Smooth muscle cell (in vitro differentiated cells): ENCODE measurements around the gene HSPA12B. TPM values are rescaled to one million over a fixed set of nuclear protein-coding genes. Genes with fewer than 3 reads are reported as not detected.

ENCODE experiments used
- DNase-seq: peaks from one replicate; lab custom pipeline; 2025; ENCODE audit not compliant: unreplicated experiment; lab: John Stamatoyannopoulos, UW
- H2AFZ ChIP-seq: fragments of 200-600 bp; sonication (generic); 2 replicates; pipeline ENCODE4 v1.6.0; 2016; ENCODE audit warnings: antibody characterized with exemption, low read depth, mild to moderate bottlenecking
- H3F3A ChIP-seq: fragments of 200-600 bp; sonication (generic); 2 replicates; pipeline ENCODE4 v1.6.0; 2017; ENCODE audit warnings: antibody characterized with exemption, low read depth
- H3K27ac ChIP-seq: fragments of 200-600 bp; sonication (generic); 2 replicates; pipeline ENCODE4 v1.5.1; 2016; ENCODE audit warnings: low read depth, mild to moderate bottlenecking
- H3K27me3 ChIP-seq: fragments of 200-600 bp; sonication (generic); 2 replicates; pipeline ENCODE4 v1.6.1; 2016; ENCODE audit warnings: low read depth, mild to moderate bottlenecking
- H3K36me3 ChIP-seq: fragments of 200-600 bp; sonication (generic); 2 replicates; pipeline ENCODE4 v1.5.1; 2016; ENCODE audit warnings: low read depth
- H3K4me1 ChIP-seq: fragments of 200-600 bp; sonication (generic); 2 replicates; pipeline ENCODE4 v1.5.1; 2016; ENCODE audit warnings: low read depth
- H3K4me2 ChIP-seq: fragments of 200-600 bp; sonication (generic); 2 replicates; pipeline ENCODE4 v1.6.0; 2016; ENCODE audit warnings: mild to moderate bottlenecking
- H3K4me3 ChIP-seq: fragments of 200-600 bp; sonication (generic); 2 replicates; pipeline ENCODE4 v1.5.1; 2016; ENCODE audit warnings: mild to moderate bottlenecking
- H3K79me2 ChIP-seq: fragments of 200-600 bp; sonication (generic); 2 replicates; pipeline ENCODE4 v1.6.0; 2016; ENCODE audit warnings: low read depth, mild to moderate bottlenecking
- H3K9ac ChIP-seq: fragments of 200-600 bp; sonication (generic); 2 replicates; pipeline ENCODE4 v1.6.0; 2016; ENCODE audit warnings: low read depth
- H3K9me3 ChIP-seq: fragments of 200-600 bp; sonication (generic); replicated peaks from 2 replicates; pipeline ENCODE4 v1.5.1; 2016; ENCODE audit warnings: low read depth
- H4K20me1 ChIP-seq: fragments of 200-600 bp; sonication (generic); 2 replicates; pipeline ENCODE4 v1.6.0; 2016; ENCODE audit warnings: low read depth
- WGBS: methylation state at CpG from one replicate; pipeline ENCODE4 v1.1.7; 2016; ENCODE audit warnings: low lambda C conversion rate; 5-methylcytosine and 5-hydroxymethylcytosine counted together
- polyA plus RNA-seq: library from polyadenylated mRNA; unstranded; fragments of >200 nt; fragmentation: Nextera tagmentation; extraction: Ambion mirVana; gene quantifications from 2 replicates; pipeline ENCODE4 v1.2.1, GENCODE V29; 2016
- total RNA-seq: library from RNA; depleted of rRNA; stranded (reverse); fragments of >200 nt; gene quantifications from 2 replicates; pipeline ENCODE4 v1.2.3, GENCODE V29; 2014
- TF ChIP-seq, protein P1 (sequence below): fragments of 200-600 bp; sonication (generic); IDR thresholded peaks from 2 replicates; pipeline ENCODE4 v1.5.1; 2017; ENCODE audit warnings: borderline replicate concordance, mild to moderate bottlenecking, antibody characterized with exemption; ENCODE audit not compliant: insufficient read depth, poor library complexity, severe bottlenecking

Gene HSPA12B
- total and polyA plus RNA-seq, 2 experiments from 2014 or later = 0.04 to 1.0 TPM

DNA sequence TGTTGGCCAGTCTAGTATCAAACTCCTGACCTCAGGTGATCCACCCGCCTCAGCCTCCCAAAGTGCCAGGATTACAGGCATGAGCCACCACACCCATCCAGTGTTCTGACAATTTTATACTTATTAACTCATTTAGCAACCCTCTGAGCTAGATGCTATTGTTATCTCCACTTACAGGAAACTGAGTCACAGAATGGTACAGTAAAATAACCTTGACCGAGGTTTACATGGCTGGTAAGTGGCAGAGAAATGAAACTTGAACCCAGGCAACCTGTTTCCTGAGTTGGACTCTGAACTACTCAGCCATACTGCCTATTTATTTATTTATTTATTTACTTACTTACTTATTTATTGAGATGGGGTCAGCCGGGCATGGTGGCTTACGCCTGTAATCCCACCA lies 13.4 kb upstream of the HSPA12B start:
- H3K9ac ChIP-seq = no peak overlapping the region
- WGBS = 94% methylated on average over 4 of the region's 4 CpGs

DNA sequence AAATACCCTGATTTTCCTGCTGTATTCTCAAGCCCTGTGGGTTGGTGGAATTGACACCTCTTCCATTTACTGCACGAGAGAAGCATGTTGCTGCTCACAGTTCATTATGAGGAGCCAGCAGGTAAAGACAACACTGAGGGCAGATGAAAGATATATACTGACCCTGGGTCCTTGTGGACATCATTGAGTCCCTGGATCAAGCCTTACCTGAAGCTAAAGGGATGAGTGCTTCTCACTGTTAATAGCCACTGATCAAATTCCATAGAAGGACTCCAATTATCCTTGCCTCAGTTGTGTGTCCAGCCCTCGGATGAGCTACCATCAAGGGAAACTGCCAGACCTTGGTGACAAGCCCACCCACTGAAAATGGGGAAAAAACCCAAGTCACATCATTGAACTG lies 12.4 kb upstream of the HSPA12B start:
- no peaks in the 10 kb centered on the region for H3K36me3 ChIP-seq
- no peak overlapping the region for H3K27ac ChIP-seq
- no peak overlapping the region for H3K4me2 ChIP-seq
- no peaks in the 10 kb centered on the region for H3F3A ChIP-seq
- no peaks in the 10 kb centered on the region for H3K4me1 ChIP-seq
- no peak overlapping the region for H2AFZ ChIP-seq
- no peaks in the 10 kb centered on the region for H3K9me3 ChIP-seq
- H4K20me1 ChIP-seq = no peaks in the 10 kb centered on the region
- no peaks in the 10 kb centered on the region for H3K79me2 ChIP-seq
- TF ChIP-seq, protein P1, sequence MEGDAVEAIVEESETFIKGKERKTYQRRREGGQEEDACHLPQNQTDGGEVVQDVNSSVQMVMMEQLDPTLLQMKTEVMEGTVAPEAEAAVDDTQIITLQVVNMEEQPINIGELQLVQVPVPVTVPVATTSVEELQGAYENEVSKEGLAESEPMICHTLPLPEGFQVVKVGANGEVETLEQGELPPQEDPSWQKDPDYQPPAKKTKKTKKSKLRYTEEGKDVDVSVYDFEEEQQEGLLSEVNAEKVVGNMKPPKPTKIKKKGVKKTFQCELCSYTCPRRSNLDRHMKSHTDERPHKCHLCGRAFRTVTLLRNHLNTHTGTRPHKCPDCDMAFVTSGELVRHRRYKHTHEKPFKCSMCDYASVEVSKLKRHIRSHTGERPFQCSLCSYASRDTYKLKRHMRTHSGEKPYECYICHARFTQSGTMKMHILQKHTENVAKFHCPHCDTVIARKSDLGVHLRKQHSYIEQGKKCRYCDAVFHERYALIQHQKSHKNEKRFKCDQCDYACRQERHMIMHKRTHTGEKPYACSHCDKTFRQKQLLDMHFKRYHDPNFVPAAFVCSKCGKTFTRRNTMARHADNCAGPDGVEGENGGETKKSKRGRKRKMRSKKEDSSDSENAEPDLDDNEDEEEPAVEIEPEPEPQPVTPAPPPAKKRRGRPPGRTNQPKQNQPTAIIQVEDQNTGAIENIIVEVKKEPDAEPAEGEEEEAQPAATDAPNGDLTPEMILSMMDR = no peak
- DNase-seq = no peak
- no peak overlapping the region for H3K4me3 ChIP-seq
- WGBS = 83% methylated on average over 2 of the region's 2 CpGs
- no peak overlapping the region for H3K9ac ChIP-seq
- peaks cover 20% of the 10 kb centered on the region for H3K27me3 ChIP-seq

More for the DNA sequence above, 13.4 kb upstream of the HSPA12B start:
- H3K4me1 ChIP-seq = no peaks in the 10 kb centered on the region
- H3K4me3 ChIP-seq = no peak overlapping the region
- DNase-seq = no peak
- H3K27me3 ChIP-seq = peaks cover 20% of the 10 kb centered on the region
- H3F3A ChIP-seq = no peaks in the 10 kb centered on the region
- TF ChIP-seq, protein P1 = no peak
- no peak overlapping the region for H3K4me2 ChIP-seq
- H3K9me3 ChIP-seq = no peaks in the 10 kb centered on the region
- H2AFZ ChIP-seq = no peak overlapping the region
- no peaks in the 10 kb centered on the region for H3K36me3 ChIP-seq
- H3K79me2 ChIP-seq = no peaks in the 10 kb centered on the region
- no peak overlapping the region for H3K27ac ChIP-seq
- no peaks in the 10 kb centered on the region for H4K20me1 ChIP-seq

DNA sequence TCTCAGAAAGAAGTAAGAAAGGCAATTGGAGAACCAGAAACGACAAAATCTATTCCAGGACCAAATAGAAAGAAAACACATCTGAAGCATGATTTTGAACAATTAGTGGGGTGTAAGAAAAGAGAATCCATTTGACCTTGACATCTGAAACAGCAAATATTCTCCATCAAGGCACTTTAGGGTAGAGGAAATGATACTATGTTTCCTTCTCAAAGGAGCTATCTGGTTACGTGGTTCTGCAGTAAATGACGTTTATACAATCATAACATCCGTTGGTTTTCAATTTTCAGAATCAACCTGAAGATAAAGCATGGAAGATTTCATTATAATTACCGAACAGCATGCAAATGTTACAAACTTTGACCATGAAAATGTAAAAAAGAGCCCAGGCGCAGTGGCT lies 11.9 kb upstream of the HSPA12B start:
- H3K9me3 ChIP-seq = no peaks in the 10 kb centered on the region
- H3K79me2 ChIP-seq = no peaks in the 10 kb centered on the region
- H3K27me3 ChIP-seq = peaks cover 21% of the 10 kb centered on the region
- H2AFZ ChIP-seq = no peak overlapping the region
- 75% methylated on average over 6 of the region's 6 CpGs for WGBS
- H3K36me3 ChIP-seq = no peaks in the 10 kb centered on the region
- H3K9ac ChIP-seq = no peak overlapping the region
- no peaks in the 10 kb centered on the region for H3K4me1 ChIP-seq
- no peak overlapping the region for H3K4me3 ChIP-seq
- no peak overlapping the region for H3K4me2 ChIP-seq
- H4K20me1 ChIP-seq = no peaks in the 10 kb centered on the region
- no peak for DNase-seq
- H3K27ac ChIP-seq = no peak overlapping the region
- H3F3A ChIP-seq = no peaks in the 10 kb centered on the region
- TF ChIP-seq, protein P1 = no peak

DNA sequence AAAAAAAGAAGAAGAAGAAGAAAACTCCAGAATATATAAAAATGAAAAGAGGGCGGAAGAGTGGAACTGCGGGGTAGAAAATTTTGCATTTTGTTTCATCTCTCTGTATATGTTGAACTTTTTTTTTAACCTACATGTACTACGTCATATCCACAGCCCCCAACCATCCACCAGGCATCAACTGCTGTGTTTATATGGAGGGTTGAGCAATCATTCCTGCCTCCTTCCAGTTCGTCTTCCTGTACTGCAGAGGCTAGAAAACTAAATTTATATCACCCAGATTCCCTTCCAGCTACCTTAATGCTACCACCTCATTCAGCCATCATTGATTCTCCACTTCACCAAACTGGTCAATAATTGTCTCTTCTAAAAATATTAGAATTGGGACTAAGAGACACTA lies 10.6 kb upstream of the HSPA12B start:
- Histone ChIP-seq H3K9ac (no peak overlapping the region), H3K36me3 (no peaks in the 10 kb centered on the region), H3K27ac (no peak overlapping the region), H2AFZ (no peak overlapping the region), H3K4me1 (no peaks in the 10 kb centered on the region), H3K4me3 (no peak overlapping the region), H3K4me2 (no peak overlapping the region), H3K27me3 (peaks cover 26% of the 10 kb centered on the region), H3F3A (no peaks in the 10 kb centered on the region), H3K9me3 (no peaks in the 10 kb centered on the region), H3K79me2 (no peaks in the 10 kb centered on the region), H4K20me1 (no peaks in the 10 kb centered on the region)
- DNase-seq = no peak
- TF ChIP-seq, protein P1 = no peak
- WGBS = 76% methylated on average over 4 of the region's 4 CpGs
